Stimulated activated CD8-positive, alpha-beta memory T cell treated with anti-CD3 and anti-CD28 coated beads, Interleukin-7, amount 100 ng/mL, for 48 hours (primary cell): ENCODE results near the gene NPW.

Experiments used
- DNase-seq, 2 donors: peaks; one replicate each; pipeline ENCODE4 v3.0.0-alpha.2; 2020; ENCODE audit warnings: low read depth in 1 of 2; ENCODE audit errors: extremely low read depth in 1 of 2

Gene NPW

DNA sequence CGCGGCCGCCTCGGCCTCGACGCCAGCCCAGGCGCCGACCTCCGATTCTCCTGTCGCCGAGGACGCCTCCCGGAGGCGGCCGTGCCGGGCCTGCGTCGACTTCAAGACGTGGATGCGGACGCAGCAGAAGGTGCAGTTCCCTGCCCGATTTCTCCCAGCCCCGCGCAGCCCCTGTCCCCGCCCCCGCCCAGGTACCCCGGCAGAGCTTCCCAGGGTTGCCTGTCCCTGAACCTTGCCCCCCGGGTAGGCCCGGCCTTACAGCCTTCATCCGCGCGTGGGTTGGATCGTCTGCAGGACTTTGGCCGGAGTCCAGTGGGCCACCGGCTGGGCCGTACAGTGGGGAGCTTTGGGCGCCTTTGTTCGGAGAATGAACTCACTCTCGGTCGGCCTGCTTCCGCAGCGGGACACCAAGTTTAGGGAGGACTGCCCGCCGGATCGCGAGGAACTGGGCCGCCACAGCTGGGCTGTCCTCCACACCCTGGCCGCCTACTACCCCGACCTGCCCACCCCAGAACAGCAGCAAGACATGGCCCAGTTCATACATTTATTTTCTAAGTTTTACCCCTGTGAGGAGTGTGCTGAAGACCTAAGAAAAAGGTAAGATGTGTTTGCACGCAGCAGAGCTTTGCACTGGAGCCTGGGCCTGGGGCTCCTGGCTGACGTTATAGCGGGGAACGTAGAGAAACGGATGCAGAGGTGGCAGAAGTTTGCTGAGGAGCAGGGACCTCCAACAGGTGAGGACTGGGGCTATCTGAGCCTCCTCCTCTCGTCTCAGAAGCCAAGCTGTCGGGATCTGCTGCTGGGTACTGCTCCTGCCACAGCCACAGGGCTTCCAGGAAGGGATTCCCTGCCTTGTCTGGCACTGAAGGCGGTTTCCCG is 35.0 kb upstream of the NPW start:
- no peak for DNase-seq

- no peak for DNase-seq
Measured at GRCh38 chr16:1985466-1986150, 34.0 kb upstream of the NPW start.

DNA sequence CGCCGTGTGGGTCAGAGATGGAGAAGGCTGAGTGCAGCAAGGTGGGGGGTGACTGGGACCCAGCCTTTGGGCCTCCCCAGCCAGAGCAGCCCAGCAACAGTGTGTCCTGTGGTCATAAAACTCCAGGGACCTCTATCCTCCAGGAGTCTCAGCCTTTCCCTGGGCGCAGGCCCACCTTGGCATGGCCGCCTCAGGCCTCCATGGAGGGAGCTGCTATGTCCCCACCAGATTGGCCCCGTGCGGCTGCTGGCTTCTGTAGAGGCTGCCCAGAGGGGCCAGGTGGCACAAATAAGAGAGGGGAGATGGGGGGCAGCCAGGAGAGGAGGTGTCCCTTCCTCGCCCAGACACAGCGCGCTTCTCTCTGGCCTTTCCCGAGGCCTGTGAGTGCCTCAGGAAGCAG is 32.4 kb upstream of the NPW start:
- DNase-seq = no peak

GRCh38 chr16:1989209-1990100 is 30.1 kb upstream of the NPW start, which contains the start of gene SYNGR3:
TSS of gene SYNGR3 (plus strand) at chr16:1989970. CDS start at chr16:1990103, 133 bp downstream.
- no peak for DNase-seq

DNA sequence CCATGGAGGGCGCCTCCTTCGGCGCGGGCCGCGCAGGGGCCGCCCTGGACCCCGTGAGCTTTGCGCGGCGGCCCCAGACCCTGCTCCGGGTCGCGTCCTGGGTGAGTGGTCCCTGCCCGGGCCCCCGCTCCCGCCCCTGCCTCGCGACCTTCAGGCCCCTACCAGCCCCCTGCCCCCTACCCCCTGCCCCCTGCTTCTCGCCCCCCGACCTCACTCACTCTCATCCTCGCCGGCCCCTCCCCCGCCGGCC is 29.6 kb upstream of the NPW start:
- DNase-seq = no peak

DNA sequence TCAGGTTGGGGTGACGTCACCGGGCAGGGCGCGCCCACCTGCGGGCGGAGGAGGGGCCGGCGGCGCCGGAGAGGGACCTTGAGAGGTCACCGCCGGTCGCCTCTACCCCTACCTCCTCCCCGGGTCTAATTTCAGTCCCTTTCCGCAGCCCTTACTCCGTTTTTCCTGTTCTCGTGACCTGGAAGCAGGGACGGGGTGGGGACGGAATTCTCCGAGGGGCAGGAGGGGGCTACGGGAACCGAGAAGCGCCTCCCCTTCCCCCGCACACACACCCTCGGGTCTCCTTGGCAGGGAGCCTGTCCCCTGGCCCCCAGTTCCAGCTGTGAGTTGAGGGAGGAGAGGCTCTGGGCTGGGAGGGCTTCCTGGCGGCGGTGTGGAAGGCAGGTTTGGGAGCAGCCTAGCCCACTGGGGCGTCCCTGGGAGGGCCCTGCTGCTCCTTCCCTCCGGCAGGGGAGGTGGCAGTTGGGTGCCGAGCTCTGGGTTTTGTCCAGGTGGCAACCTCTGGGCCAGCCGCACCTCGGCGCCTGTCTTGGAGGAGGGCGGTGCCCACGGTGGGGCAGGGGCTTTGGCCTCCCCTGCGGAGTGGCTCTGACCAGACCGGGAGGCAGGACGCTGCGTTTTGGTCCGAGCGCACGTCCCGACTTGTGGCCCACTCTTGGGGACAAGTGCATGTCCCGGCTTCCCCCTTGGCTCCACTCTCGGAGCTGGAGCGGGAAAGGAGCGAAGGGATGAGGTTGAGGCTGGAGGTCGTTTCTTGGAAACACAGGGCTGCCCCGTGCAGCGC is 29.0 kb upstream of the NPW start:
- DNase-seq = no peak

DNA sequence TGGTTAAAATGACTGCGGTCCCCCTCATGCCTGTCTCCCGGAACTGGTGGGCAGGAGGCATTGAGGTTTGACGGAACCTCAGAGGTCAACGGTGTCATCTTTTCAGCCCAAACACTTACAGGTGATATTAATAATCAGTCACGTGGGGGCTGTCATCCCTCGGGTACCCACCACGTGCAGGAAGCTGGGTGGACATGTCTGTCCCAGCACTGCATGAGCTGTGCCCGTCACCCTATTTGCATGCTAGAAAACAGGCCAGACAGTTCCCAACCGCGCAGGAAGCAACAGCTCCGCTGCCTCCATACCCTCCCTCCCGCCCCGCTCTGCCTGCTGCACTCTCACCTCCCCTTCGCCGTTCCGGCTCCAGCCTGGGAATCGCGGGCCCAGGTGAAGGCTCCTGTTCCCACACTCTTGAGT is 28.4 kb upstream of the NPW start:
- DNase-seq = no peak

GRCh38 chr16:1991588-1991947 is 28.0 kb upstream of the NPW start:
- DNase-seq = no peak

- DNase-seq = peak; percentile 92 to 97
Measured at GRCh38 chr16:1991948-1992703, 27.5 kb upstream of the NPW start.

GRCh38 chr16:1992704-1993317 is 26.8 kb upstream of the NPW start:
- DNase-seq = no peak

DNA sequence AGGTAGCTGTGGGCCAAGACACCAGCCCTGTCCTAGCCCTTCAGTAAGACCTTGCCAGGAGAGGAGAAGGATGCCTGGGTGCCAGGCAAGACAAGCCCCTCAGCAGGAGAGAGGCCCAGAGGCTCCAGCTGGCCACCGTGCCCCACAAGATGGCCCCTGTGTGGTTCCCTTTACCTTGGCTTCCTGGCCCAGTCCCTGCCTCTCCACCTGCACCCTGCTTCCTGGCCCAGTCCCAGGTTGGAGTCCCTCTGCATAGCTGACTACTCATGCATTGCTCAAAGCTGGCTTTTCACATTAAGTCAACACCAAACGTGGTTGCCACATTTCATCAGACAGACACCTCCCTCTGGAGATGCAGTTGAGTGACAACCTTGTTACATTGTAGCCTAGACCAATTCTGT is 25.9 kb upstream of the NPW start:
- DNase-seq = no peak

GRCh38 chr16:1997494-1998359 is 21.9 kb upstream of the NPW start:
- no peak for DNase-seq

DNA sequence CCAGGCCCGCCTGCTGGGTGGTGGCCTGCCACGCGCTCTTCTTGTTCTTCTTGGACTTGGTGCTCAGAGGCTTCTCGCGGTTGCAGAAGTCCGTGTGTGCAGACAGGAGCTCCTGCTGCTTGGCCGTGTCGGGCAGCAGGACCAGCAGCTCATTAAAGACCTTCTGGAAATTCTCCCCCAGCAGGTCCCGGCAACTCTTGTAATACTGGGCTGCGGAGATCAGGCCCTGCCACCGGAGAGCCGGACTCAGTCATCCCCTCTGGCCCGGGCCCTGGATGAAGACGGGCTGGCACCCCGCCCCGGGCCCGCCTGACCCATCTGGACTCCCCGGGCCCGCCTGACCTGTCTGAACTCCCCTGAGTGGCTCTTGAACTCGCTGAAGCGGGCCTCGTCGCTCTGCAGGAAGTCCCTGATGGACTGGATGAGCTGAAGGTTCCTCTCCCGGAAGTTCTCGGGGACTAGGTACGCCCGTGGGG is 21.2 kb upstream of the NPW start:
- no peak for DNase-seq

- no peak for DNase-seq
Measured at GRCh38 chr16:1998852-1999801, 20.5 kb upstream of the NPW start.

- DNase-seq = no peak
Measured at GRCh38 chr16:1999866-2000514, 19.6 kb upstream of the NPW start.

GRCh38 chr16:2001035-2001434 is 18.6 kb upstream of the NPW start:
- no peak for DNase-seq
